ENCODE data around the gene SNX18.

SNX18 gene

DNA sequence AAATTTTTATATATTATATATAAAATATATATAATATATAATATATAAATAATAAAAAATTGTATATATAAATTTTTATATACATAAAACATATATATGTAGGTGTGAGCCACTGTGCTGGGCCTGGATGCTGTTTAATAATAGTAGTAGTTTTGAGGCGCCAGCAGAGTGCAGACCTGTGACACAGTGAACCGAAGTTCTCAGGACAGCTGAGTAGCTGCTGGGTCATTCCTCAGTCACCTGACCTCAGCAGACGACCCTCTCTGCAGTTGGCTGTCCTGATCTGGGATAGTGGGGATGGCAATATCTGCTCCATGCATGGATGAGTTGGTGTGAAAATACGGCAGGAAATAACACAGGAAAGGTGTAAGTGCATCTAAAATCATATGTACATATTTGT, 3.3 kb upstream of the SNX18 start:
- in situ Hi-C loops (cut with HindIII; ENCODE audit: low pct_unique_long_range_greater_than_20kb, low sequenced_read_pairs): no loop called here
- TF ChIP-seq JUND (IDR thresholded peaks at IDR 0.05; ENCODE audit: low read depth): no peak
- peak in 1 of 2 experiments; percentile 58 for DNase-seq (ENCODE audit: low read depth in 1 of 2, low spot score in 1 of 2)

DNA sequence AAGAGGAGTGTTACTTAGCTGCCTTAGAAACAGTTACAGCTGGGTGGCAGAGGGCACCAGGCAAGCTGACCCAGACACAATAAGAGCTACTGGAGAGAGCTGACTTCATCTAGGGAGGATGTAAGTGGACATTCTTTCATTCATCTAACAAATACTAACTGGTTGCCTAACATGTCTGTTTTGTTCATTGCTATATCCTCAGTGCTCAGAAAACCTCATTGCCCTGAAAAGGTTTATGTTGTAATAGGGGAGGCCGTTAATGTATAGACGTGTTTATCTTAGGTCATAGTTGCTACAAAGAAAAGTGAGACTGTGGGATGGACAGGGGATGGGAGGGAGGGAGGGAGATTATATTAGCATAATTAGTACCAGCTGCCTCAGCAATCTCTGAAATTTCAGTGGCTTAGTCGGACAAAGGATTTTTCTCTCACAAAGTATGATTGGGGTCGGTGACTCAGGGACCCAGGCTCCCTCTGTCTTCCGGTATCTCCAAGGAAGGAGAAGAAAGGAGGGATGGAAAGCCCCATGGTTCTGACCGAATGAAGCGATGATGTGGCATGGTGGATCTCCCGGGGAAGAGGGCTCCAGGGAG, 2.6 kb upstream of the SNX18 start:
- TF ChIP-seq JUND (IDR thresholded peaks at IDR 0.05; ENCODE audit: low read depth): no peak
- DNase-seq (ENCODE audit: low read depth in 1 of 2, low spot score in 1 of 2): no peak
- in situ Hi-C loops (cut with HindIII; ENCODE audit: low pct_unique_long_range_greater_than_20kb, low sequenced_read_pairs): no loop called here

DNA sequence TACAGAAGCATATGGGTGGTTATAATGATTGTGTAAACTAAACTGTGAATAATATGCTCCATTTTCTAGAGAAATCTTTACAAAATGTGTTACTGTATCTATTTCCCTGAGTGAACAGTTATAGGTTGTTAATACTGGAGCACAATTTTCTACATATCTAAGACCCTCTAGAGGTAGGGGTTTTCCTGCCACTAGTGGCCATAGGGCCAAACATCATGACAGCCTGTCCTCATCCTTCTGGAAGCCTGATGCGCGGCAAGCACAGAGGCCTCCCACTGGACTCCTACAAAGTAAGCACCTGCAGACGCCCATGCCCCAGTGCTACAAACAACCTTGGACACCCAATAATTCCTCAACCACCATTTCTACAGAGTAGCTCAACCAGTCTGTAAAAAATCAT, 1.9 kb upstream of the SNX18 start:
- in situ Hi-C loops (cut with HindIII; ENCODE audit: low pct_unique_long_range_greater_than_20kb, low sequenced_read_pairs): no loop called here
- DNase-seq (ENCODE audit: low read depth in 1 of 2, low spot score in 1 of 2): no peak

DNA sequence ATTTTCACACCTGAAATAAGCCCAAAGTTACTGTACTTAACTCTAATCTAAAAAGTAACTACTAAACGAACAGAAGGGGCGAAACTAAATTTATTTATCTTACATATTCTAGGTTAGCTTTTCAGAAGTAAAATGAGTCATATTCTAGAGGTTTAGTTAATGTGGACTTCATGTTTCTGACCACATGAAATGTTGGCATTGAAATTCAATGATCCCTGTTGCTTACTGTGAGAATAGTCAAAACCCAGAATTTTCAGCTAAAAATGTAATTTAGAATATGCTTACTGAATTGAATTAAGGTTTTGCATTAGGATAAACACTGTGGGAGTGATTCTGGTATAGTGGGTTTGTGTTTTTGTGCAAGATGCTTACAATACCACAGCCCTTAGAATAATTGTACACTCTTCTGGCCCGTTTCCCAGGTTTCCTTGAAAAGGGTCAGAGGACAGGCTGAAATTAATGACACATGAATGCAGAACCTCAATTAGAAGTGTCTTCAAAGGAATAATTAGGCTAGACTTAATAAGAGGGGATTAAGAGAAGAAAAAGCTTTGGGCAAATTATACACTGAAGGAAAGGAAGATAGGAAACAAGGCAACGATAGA, 1.4 kb upstream of the SNX18 start:
- TF ChIP-seq JUND (IDR thresholded peaks at IDR 0.05; ENCODE audit: low read depth): no peak
- in situ Hi-C loops (cut with HindIII; ENCODE audit: low pct_unique_long_range_greater_than_20kb, low sequenced_read_pairs): no loop called here
- no peak for DNase-seq (ENCODE audit: low read depth in 1 of 2, low spot score in 1 of 2)

More for the DNA sequence above, 1.9 kb upstream of the SNX18 start:
- TF ChIP-seq JUND (IDR thresholded peaks at IDR 0.05; ENCODE audit: low read depth): no peak

DNA sequence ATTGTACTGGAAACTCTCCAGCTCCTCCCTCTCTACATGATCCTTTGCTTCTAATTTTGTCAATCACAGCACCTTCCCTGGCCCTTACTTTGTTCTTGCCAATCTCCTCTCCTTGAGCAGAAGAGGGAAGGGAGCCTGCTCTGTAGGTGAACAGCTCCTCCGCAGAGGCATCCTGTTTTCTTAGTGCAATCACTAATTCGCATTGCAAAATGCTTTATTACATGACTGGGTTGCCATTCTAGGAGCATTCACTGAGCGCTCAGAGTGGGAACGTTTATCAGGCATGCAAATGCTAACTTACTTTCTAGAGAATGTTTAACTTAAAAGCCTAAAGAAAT, 416 bp upstream of the SNX18 start:
- TF ChIP-seq JUND (IDR thresholded peaks at IDR 0.05; ENCODE audit: low read depth): no peak
- DNase-seq (ENCODE audit: low read depth in 1 of 2, low spot score in 1 of 2): peak in 1 of 2 experiments; percentile 74
- in situ Hi-C loops (cut with HindIII; ENCODE audit: low pct_unique_long_range_greater_than_20kb, low sequenced_read_pairs): no loop called here

DNA sequence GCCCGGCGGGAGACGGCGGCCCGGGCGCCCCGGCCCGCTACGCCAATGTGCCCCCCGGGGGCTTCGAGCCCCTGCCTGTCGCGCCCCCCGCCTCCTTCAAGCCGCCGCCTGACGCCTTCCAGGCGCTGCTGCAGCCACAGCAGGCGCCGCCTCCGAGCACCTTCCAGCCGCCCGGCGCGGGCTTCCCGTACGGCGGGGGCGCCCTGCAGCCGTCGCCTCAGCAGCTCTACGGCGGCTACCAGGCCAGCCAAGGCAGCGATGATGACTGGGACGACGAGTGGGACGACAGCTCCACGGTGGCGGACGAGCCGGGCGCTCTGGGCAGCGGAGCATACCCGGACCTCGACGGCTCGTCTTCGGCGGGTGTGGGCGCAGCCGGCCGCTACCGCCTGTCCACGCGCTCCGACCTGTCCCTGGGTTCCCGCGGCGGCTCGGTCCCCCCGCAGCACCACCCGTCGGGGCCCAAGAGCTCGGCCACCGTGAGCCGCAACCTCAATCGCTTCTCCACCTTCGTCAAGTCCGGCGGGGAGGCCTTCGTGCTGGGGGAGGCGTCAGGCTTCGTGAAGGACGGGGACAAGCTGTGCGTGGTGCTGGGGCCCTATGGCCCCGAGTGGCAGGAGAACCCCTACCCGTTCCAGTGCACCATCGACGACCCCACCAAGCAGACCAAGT, 723 bp downstream of the SNX18 start:
- in situ Hi-C loops (cut with HindIII; ENCODE audit: low pct_unique_long_range_greater_than_20kb, low sequenced_read_pairs): no loop called here

DNA sequence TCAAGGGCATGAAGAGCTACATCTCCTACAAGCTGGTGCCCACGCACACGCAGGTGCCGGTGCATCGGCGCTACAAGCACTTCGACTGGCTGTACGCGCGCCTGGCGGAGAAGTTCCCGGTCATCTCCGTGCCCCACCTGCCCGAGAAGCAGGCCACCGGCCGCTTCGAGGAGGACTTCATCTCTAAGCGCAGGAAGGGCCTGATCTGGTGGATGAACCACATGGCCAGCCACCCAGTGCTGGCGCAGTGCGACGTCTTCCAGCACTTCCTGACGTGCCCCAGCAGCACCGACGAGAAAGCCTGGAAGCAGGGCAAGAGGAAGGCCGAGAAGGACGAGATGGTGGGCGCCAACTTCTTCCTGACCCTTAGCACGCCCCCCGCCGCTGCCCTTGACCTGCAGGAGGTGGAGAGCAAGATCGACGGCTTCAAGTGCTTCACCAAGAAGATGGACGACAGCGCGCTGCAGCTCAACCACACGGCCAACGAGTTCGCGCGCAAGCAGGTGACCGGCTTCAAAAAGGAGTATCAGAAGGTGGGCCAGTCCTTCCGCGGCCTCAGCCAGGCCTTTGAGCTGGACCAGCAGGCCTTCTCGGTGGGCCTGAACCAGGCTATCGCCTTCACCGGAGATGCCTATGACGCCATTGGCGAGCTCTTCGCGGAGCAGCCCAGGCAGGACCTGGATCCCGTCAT, 1.4 kb downstream of the SNX18 start:
- in situ Hi-C loops (cut with HindIII; ENCODE audit: low pct_unique_long_range_greater_than_20kb, low sequenced_read_pairs): no loop called here
- DNase-seq (ENCODE audit: low read depth in 1 of 2, low spot score in 1 of 2): no peak
- no peak for TF ChIP-seq JUND (IDR thresholded peaks at IDR 0.05; ENCODE audit: low read depth)

More for the DNA sequence above, 723 bp downstream of the SNX18 start:
- peak; percentile 60 to 74 for DNase-seq (ENCODE audit: low read depth in 1 of 2, low spot score in 1 of 2)
- no peak for TF ChIP-seq JUND (IDR thresholded peaks at IDR 0.05; ENCODE audit: low read depth)

DNA sequence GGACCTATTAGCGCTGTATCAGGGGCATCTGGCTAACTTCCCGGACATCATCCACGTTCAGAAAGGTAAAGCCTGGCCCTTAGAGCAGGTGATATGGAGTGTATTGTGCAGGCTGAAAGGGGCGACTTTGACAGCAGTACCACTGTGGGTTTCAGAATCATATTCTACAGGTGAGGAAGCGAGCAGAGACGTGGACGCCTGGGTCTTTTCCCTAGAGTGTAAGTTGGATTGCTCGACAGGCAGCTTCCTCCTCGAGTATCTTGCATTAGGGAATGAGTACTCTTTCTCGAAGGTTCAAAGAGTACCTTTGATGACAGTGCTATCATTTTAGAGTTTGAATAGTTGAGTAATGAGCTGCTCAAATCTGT, 1.9 kb downstream of the SNX18 start:
- DNase-seq (ENCODE audit: low read depth in 1 of 2, low spot score in 1 of 2): no peak
- in situ Hi-C loops (cut with HindIII; ENCODE audit: low pct_unique_long_range_greater_than_20kb, low sequenced_read_pairs): no loop called here

DNA sequence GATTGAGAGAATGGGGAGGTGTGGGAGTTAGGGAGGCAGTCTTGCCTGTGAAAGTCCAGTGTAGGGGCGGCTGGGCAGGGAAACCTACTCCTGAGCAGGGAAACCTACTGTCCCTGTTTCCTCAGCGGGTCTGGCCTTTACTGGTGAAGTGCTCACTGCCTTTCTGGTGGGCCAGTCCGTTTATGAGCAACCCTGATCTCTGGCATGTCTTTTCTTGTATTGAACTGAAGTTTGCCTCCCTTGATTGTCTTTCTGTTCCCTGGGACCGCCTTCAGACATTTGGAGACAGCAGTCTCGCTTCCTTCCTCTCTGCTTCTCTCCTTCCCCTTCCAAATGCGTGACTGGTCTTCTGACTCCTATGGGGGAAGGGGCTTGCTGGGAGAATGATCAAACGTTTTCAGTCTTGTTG, 2.9 kb downstream of the SNX18 start:
- TF ChIP-seq JUND (IDR thresholded peaks at IDR 0.05; ENCODE audit: low read depth): no peak
- in situ Hi-C loops (cut with HindIII; ENCODE audit: low pct_unique_long_range_greater_than_20kb, low sequenced_read_pairs): no loop called here
- DNase-seq (ENCODE audit: low read depth in 1 of 2, low spot score in 1 of 2): peak in 1 of 2 experiments; percentile 49

More for the DNA sequence above, 1.9 kb downstream of the SNX18 start:
- no peak for TF ChIP-seq JUND (IDR thresholded peaks at IDR 0.05; ENCODE audit: low read depth)

DNA sequence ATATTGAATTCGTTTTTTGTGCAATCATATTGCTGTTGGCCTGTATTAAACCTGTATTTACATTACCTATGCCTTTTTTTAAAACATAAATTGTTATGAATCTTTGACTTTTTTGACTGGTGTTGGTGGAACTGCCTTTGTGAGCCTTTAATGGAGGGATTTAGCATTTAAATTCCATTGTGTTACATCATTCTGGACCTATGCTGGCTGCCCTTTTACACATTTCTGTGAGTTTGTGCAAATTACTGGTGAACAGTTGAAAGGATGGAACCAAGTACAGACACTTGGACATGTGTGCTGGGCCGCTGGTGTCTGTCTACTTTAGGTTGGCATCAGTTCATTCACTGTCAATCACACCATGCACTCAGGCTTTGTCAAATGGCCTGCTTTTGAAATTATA, 3.4 kb downstream of the SNX18 start:
- no peak for TF ChIP-seq JUND (IDR thresholded peaks at IDR 0.05; ENCODE audit: low read depth)
- in situ Hi-C loops (cut with HindIII; ENCODE audit: low pct_unique_long_range_greater_than_20kb, low sequenced_read_pairs): no loop called here
- no peak for DNase-seq (ENCODE audit: low read depth in 1 of 2, low spot score in 1 of 2)

DNA sequence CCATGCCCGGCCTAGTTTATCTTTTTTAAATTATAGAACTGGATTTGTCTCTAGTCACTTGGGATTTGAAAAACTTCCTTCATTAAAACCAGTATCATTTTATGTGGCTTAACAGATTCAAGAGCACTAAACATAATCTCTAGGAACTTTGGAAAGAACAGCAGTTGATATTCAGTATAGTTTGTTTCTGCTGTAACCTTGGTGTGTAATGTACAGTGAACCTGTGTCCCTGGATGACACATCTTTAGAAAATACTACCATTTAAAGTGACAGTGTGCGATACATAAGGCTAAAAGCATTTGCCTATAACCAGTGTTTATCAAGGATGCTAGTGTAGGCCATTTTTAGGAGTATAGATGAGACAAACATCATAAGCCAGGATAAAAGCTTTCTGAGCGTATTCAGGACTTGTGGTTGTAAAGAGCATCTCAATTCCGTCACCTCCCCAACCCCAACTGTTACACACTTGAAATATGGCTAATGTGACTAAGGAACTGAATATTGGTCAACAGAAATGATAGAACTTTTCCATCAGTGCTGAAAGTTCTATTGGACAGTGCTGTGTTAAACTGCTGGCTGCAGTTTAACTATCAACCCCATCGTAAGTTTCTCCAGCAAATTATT, 4.4 kb downstream of the SNX18 start:
- DNase-seq (ENCODE audit: low read depth in 1 of 2, low spot score in 1 of 2): no peak
- in situ Hi-C loops (cut with HindIII; ENCODE audit: low pct_unique_long_range_greater_than_20kb, low sequenced_read_pairs): no loop called here
- TF ChIP-seq JUND (IDR thresholded peaks at IDR 0.05; ENCODE audit: low read depth): no peak

DNA sequence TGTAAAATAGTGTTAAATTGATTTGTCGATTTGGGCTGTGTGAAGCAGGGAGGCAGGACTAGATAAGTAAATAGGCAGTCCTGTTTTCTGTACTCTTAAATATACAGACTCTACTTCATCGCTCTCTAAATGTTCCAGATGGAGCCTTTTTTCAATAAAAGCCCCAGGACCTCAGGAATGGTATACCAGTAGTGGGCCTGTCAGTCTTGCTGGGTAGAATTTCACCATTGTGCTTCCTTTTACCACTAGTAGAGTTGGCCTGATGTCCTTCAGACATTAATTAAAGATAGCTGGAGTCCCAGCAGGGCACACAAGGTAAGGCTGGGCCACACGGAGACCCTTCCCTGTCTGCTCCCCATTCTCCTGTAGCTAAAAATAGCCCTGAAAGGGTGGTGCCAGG, 6.0 kb downstream of the SNX18 start:
- no peak for TF ChIP-seq JUND (IDR thresholded peaks at IDR 0.05; ENCODE audit: low read depth)
- in situ Hi-C loops (cut with HindIII; ENCODE audit: low pct_unique_long_range_greater_than_20kb, low sequenced_read_pairs): no loop called here
- no peak for DNase-seq (ENCODE audit: low read depth in 1 of 2, low spot score in 1 of 2)

DNA sequence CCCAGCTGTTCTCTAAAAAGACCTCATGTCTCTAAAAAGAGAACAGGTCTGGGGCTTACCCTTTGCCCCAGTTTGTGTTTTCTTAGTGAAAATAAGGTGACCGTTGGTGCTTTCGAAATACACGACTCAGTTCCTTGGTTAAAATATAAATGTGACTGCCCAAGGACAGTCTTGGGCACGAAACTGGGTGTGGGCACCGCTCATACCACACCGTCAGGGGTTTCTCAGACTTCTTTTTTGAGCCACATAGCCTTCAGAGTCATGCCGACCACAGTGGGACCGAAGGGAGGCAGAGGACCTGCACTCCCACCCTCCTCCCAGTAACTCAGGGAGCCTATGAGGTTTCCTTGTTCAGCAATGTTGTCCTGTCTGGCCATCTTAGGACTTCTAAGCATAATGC, 6.5 kb downstream of the SNX18 start:
- in situ Hi-C loops (cut with HindIII; ENCODE audit: low pct_unique_long_range_greater_than_20kb, low sequenced_read_pairs): no loop called here
- no peak for TF ChIP-seq JUND (IDR thresholded peaks at IDR 0.05; ENCODE audit: low read depth)
- no peak for DNase-seq (ENCODE audit: low read depth in 1 of 2, low spot score in 1 of 2)

Data from T47D (cell line).